Astrocyte of the cerebellum (primary cell): Measurements from ENCODE around the gene ACAD9.

ENCODE experiments used
- DNase-seq: peaks from one replicate; pipeline ENCODE4 v3.0.0-alpha.2; 2011; ENCODE audit warnings: low read depth
- H3K4me3 ChIP-seq: 2 replicates; pipeline ENCODE4 v1.5.1; 2011; ENCODE audit warnings: mild to moderate bottlenecking, low read depth, low read length, moderate library complexity
- in situ Hi-C: cut with HindIII; loops from 2 replicates; pipeline ENCODE4 v1.10.0; 2017; ENCODE audit warnings: low sequenced_read_pairs
- TF ChIP-seq, protein P1 (sequence below): IDR thresholded peaks from 2 replicates; pipeline ENCODE4 v1.5.1; 2012; ENCODE audit warnings: low read length, low read depth, moderate library complexity, mild to moderate bottlenecking; ENCODE audit errors: missing control alignments

ACAD9 gene

DNA sequence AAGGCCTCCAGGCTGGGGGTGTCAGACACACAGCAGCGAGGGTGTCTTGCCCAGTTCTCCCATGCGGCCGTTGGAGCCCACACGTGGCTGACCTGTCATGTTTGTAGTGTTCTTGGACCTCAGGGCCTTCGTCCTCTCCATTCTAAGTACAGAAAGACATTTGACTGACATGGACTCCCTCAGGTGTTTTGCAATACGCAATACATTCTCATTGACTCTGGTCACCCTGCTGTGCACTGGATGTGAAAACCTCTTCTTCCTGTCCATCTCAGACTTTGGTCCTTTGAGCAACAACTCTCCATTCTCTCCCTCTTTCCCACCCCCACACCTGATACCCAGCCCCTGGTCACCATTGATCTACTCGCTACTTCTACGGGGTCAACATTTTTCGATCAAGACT, 28.9 kb upstream of the ACAD9 start:
- DNase-seq, result no peak
- in situ Hi-C loops, result loop anchor here (5.0 kb wide), 1 partner anchor 233 kb away; no protein-coding TSS in a partner anchor
- TF ChIP-seq, protein P1, sequence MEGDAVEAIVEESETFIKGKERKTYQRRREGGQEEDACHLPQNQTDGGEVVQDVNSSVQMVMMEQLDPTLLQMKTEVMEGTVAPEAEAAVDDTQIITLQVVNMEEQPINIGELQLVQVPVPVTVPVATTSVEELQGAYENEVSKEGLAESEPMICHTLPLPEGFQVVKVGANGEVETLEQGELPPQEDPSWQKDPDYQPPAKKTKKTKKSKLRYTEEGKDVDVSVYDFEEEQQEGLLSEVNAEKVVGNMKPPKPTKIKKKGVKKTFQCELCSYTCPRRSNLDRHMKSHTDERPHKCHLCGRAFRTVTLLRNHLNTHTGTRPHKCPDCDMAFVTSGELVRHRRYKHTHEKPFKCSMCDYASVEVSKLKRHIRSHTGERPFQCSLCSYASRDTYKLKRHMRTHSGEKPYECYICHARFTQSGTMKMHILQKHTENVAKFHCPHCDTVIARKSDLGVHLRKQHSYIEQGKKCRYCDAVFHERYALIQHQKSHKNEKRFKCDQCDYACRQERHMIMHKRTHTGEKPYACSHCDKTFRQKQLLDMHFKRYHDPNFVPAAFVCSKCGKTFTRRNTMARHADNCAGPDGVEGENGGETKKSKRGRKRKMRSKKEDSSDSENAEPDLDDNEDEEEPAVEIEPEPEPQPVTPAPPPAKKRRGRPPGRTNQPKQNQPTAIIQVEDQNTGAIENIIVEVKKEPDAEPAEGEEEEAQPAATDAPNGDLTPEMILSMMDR, result no peak
- H3K4me3 ChIP-seq, result no peak overlapping the region

DNA sequence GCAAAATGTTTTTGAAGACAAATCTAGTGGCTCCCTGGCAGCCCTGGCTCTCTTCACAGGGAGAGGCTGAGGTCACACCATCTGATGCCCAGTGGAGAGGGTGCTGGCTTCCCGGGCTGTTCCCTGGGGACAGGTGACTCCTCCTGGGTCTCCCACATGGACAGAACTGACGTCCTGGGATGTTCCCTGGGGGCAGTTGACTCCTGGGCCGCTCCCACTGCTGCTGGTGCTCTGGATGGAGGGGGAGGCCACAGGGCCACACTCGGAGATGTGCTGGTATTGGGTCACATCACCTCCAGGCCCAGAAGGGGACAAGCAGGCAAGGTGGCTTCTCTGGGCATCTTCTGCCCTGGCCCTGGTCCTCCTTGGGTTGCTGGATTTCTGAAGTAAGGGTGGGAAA, 27.8 kb upstream of the ACAD9 start:
- no peak for DNase-seq
- no peak overlapping the region for H3K4me3 ChIP-seq
- in situ Hi-C loops, result loop anchor here (5.0 kb wide), 1 partner anchor 234 kb away; no protein-coding TSS in a partner anchor
- TF ChIP-seq, protein P1, result no peak

DNA sequence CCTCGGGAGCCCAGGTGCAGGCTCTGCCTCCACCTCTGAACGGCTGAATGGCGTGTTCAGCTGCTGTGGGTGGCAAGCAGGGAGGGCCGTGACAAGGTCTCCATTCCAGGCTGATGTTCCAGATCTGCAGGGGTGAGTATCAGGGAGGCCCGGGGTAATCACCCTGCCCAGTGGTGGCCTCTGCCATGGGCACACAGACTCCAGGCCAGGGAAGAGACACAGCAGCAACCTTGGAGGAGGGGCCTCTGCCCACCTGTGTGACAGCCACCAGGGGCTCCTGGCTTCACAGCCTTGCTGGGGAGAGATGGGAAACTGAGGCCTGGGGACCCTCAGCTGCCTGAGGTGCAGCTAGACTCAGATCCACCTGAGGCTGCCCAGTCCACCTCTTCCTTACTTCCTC, 25.6 kb upstream of the ACAD9 start:
- no peak overlapping the region for H3K4me3 ChIP-seq
- DNase-seq, result no peak
- in situ Hi-C loops, result loop anchor here (5.0 kb wide), 1 partner anchor 237 kb away; no protein-coding TSS in a partner anchor
- TF ChIP-seq, protein P1, result no peak

DNA sequence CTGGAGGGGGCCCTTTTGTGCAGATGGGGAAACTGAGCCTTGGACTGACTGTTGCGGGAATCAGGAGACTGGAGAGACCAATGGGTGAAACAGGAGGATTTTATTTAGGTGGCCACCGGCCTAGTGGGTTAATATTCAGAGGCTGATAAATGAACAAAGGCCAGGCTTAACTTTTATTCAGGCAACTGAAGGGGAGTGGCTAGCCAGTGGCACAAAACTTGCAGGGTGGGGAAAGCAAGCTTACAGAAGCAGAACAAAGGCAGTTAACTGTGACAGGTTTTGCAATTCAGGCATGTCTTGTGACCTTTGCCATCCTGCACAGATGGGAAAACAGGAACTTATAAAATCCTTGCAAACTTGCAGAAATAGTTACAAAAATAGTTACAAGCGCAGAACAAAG, 24.9 kb upstream of the ACAD9 start:
- TF ChIP-seq, protein P1, result no peak
- DNase-seq, result no peak
- in situ Hi-C loops, result loop anchor here (5.0 kb wide), 1 partner anchor 237 kb away; no protein-coding TSS in a partner anchor
- H3K4me3 ChIP-seq, result no peak overlapping the region

DNA sequence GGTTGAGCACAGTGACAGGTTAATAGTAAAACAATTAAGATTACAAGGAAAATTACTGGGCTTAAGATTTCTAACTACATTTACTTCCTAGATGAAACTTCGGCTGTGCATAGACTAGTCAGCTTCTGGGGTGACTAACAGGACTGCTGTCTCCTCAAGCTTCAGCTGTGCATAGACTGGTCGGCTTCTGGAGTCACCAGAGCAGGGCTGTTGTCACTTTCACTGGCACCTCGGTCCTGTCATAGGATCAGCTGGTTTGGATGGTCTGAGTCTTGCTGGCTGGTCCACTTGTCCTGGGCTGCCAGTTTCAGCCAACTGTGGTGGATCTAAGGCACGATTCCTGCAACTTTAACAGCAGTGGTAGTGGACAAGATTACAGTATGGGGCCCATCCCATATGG, 23.9 kb upstream of the ACAD9 start:
- TF ChIP-seq, protein P1, result no peak
- no peak overlapping the region for H3K4me3 ChIP-seq
- no peak for DNase-seq
- in situ Hi-C loops, result no loop called here

DNA sequence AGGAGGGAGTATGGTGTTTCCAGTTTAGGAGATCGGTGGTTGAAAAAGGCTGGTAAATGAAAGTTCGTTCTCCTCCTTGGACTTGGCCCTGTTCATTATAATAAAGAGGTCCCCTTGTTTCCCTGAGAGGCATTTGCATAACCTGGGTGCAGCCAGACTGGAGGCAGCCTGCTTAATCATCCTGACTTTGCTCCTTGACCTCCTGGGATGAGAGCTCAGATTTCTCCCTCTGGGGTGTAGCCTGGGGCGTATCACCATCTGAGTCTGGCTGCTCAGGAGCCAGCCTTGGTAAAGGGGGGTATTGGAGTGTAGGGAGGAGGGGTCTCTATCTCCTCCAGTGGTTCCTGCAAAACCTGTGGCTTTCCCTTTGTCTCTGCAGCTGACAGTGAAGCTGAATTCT, 21.3 kb upstream of the ACAD9 start:
- DNase-seq, result no peak
- no peak overlapping the region for H3K4me3 ChIP-seq
- TF ChIP-seq, protein P1, result no peak
- in situ Hi-C loops, result no loop called here

DNA sequence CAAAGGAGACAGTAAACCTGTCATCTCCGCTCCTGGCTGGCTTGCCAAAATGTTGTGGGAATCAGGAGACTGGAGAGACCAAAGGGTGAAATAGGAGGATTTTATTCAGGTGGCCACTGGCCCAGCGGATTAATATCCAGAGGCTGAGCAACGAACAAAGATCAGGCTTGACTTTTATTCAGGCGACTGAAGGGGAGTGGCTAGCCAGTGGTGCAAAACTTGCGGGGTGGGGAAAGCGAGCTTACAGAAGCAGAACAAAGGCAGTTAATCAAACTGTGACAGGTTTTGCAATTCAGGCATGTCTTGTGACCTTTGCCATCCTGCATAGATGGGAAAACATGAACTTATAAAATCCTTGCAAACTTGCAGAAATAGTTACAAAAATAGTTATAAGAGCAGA, 19.8 kb upstream of the ACAD9 start:
- no peak overlapping the region for H3K4me3 ChIP-seq
- in situ Hi-C loops, result no loop called here
- TF ChIP-seq, protein P1, result no peak
- no peak for DNase-seq
